K562 (cell line): ENCODE data around the gene RIOK3. TPM values are rescaled to one million over a fixed set of nuclear protein-coding genes. Genes with fewer than 3 reads are reported as not detected.

Experiments
- CHAMP1 ChIP-seq: fragments of 450-650 bp; IDR thresholded peaks from 2 replicates; pipeline ENCODE4 v1.6.1; 2016; ENCODE audit warnings: mild to moderate bottlenecking
- CHD1 ChIP-seq: fragments of 200-600 bp; sonication (generic); IDR thresholded peaks from one replicate; pipeline ENCODE4 v1.6.1; 2012; ENCODE audit warnings: mild to moderate bottlenecking, moderate library complexity, low read length, inconsistent platforms
- CREB3L1 ChIP-seq: fragments of 450-650 bp; IDR thresholded peaks from 2 replicates; pipeline ENCODE4 v1.6.1; 2014; ENCODE audit warnings: low read depth, mild to moderate bottlenecking, moderate library complexity, borderline replicate concordance
- CREBBP ChIP-seq: IDR thresholded peaks from one replicate; pipeline ENCODE4 v1.6.1; 2012; ENCODE audit warnings: low read depth, mild to moderate bottlenecking, control low read depth, inconsistent platforms, low read length
- CREM ChIP-seq: IDR thresholded peaks from 2 replicates; pipeline ENCODE4 v1.6.1; 2014; ENCODE audit warnings: antibody characterized with exemption, low read depth
- GABPB1 ChIP-seq: sonication (generic); formaldehyde crosslinking; IDR thresholded peaks from 2 replicates; pipeline ENCODE4 v1.8.0; 2022; ENCODE audit warnings: mild to moderate bottlenecking, missing genetic modification reagents
- KDM2B ChIP-seq: fragments of 250-450 bp; sonication (Bioruptor Pico); IDR thresholded peaks from 2 replicates; pipeline ENCODE4 v1.8.0; 2021; ENCODE audit warnings: mild to moderate bottlenecking, moderate library complexity
- NONO ChIP-seq, 2 experiments: fragments of 200-400 bp in 1 of 2; fragments of 450-650 bp in 1 of 2; formaldehyde crosslinking in 1 of 2; IDR thresholded peaks; 2 replicates each; pipeline ENCODE4 v1.6.1; 2017; ENCODE audit warnings: low read depth in 2 of 2, mild to moderate bottlenecking in 2 of 2, moderate library complexity in 2 of 2, low read length in 1 of 2
- PRPF4 ChIP-seq: fragments of 200-400 bp; formaldehyde crosslinking; IDR thresholded peaks from one replicate; pipeline ENCODE4 v1.6.1; 2017; ENCODE audit warnings: low read length, low read depth, mild to moderate bottlenecking; ENCODE audit not compliant: insufficient read depth, poor library complexity, severe bottlenecking
- SRSF1 ChIP-seq: fragments of 200-400 bp; formaldehyde crosslinking; IDR thresholded peaks from 2 replicates; pipeline ENCODE4 v1.6.1; 2017; ENCODE audit warnings: mild to moderate bottlenecking, low read depth, low read length, moderate library complexity
- SUPT5H ChIP-seq: fragments of 450-650 bp; IDR thresholded peaks from 2 replicates; pipeline ENCODE4 v1.6.1; 2016
- ZNF436 ChIP-seq: fragments of 250-450, 450-650 bp; sonication (Bioruptor Pico); formaldehyde crosslinking; IDR thresholded peaks from 2 replicates; pipeline ENCODE4 v1.7.0; 2020; ENCODE audit warnings: mild to moderate bottlenecking
- ZNF644 ChIP-seq: fragments of 200-800 bp; sonication (Bioruptor generic); IDR thresholded peaks from 2 replicates; pipeline ENCODE4 v1.6.1; 2016; ENCODE audit warnings: low read depth, missing genetic modification characterization, missing compliant biosample characterization
- ZNF76 ChIP-seq: fragments of 250-450 bp; sonication (Bioruptor Pico); IDR thresholded peaks from 2 replicates; pipeline ENCODE4 v1.4.0; 2020; ENCODE audit warnings: mild to moderate bottlenecking, moderate library complexity, borderline replicate concordance
- polyA plus RNA-seq, 8 experiments: library from polyadenylated mRNA; depleted of rRNA in 4 of 8; stranded (reverse) in 5 of 8; unstranded in 3 of 8; fragments of >200 nt; fragmentation: Nextera tagmentation in 2 of 8; fragmentation: Illumina TruSeq in 1 of 8; extraction: Ambion mirVana in 2 of 8; extraction: Trizol in 1 of 8; gene quantifications; 2 replicates each; pipeline versions ENCODE4 v1.2.1 to v1.2.3, GENCODE V29; 2011 to 2014; ENCODE audit warnings: inconsistent platforms in 1 of 8, missing spikeins in 1 of 8
- total RNA-seq, 7 experiments: library from RNA; depleted of rRNA in 6 of 7; stranded (reverse); fragments of >200 nt in 6 of 7; fragmentation: Illumina TruSeq in 2 of 7; extraction: Trizol in 2 of 7; gene quantifications; 2 replicates each; pipeline versions ENCODE4 v1.2.1 to v1.2.3, GENCODE V29; 2011 to 2021; ENCODE audit warnings: low replicate concordance in 1 of 7

The RIOK3 gene
- total and polyA plus RNA-seq, 9 of the 15 experiments (the other 6 are each of a cell fraction or from before 2014, with no cell fraction given) = 21.4 to 89.5 (median 62.9) TPM

GRCh38 chr18:23456835-23457234, 3.7 kb downstream of the RIOK3 start (continued):
- TF ChIP-seq CREB3L1 (no peak), CREBBP (no peak), CHD1 (no peak), PRPF4 (no peak), SUPT5H (no peak), ZNF436 (CRISPR knock-in tag) (no peak), NONO (IDR thresholded peaks at IDR 0.05; ENCODE audit: low read depth in 2 of 2, low read length in 1 of 2) (no peak), ZNF76 (no peak), GABPB1 (CRISPR knock-in tag) (no peak), SRSF1 (no peak), ZNF644 (tag) (no peak), CREM (0 out of 2 replicates have a peak, but pooled peaks have one; percentile 11), CHAMP1 (0 out of 2 replicates have a peak, but pooled peaks have one; percentile 26), KDM2B (CRISPR knock-in tag) (no peak)
